ENCODE measurements around the gene RTN3. TPM values are rescaled to one million over a fixed set of nuclear protein-coding genes. Genes with fewer than 3 reads are reported as not detected.

Gene RTN3
- total RNA-seq, 1 experiment from 2014 or later = 173 TPM

- H2BK120ac ChIP-seq (ENCODE audit: low read depth, low read length, poor library complexity, severe bottlenecking) = no peak overlapping the region
- peak overlapping the region; percentile 24 for H3K9ac ChIP-seq (ENCODE audit: extremely low read depth, insufficient read length, low read length)
- H3K4me2 ChIP-seq (ENCODE audit: insufficient read depth, insufficient read length, low read length) = peak overlapping the region; percentile 78
- H2BK15ac ChIP-seq (ENCODE audit: low read depth, low read length) = no peak overlapping the region
- no peak overlapping the region for H3K18ac ChIP-seq (ENCODE audit: insufficient read length, low read depth, low read length)
- WGBS (ENCODE audit: extremely low coverage, insufficient read length, low lambda C conversion rate) = no CpG with 5 or more reads among the region's 34 CpGs
- H4K20me1 ChIP-seq (ENCODE audit: control insufficient read depth, insufficient read depth, insufficient read length) = no peaks in the 10 kb centered on the region
- no peak overlapping the region for H3K23ac ChIP-seq (ENCODE audit: insufficient read length, low read depth, low read length)
- no peak overlapping the region for H3K27ac ChIP-seq (ENCODE audit: insufficient read length, low read depth, low read length)
- peak overlapping the region; percentile 82 to 97 (median 94) for H3K27ac Mint-ChIP-seq
- H3K56ac ChIP-seq (ENCODE audit: insufficient read length, low read depth, low read length) = no peak overlapping the region
- H2AFZ ChIP-seq (ENCODE audit: low read length) = no peak overlapping the region
- no peaks in the 10 kb centered on the region for H3K9me3 Mint-ChIP-seq
- no peak overlapping the region; the same call in 1 of the 2 replicates for H3K14ac ChIP-seq (ENCODE audit: insufficient read depth, low read length)
- H2AK5ac ChIP-seq (ENCODE audit: insufficient read length, low read length) = no peak overlapping the region
- H3K23me2 ChIP-seq (ENCODE audit: insufficient read length, low read depth, low read length, poor library complexity, severe bottlenecking) = peaks cover 15% of the 10 kb centered on the region
- H3T11ph ChIP-seq (ENCODE audit: low read length) = no peak overlapping the region
- H3K4ac ChIP-seq (ENCODE audit: low read depth, low read length) = no peak overlapping the region
- no peak overlapping the region for H2BK5ac ChIP-seq (ENCODE audit: insufficient read length, low read length)
- H3K27me3 Mint-ChIP-seq (ENCODE audit: low read depth) = peaks cover 20% of the 10 kb centered on the region
- TF ChIP-seq CTCF (conservative IDR thresholded peaks at IDR 0.05) = no peak
- H3K79me1 ChIP-seq (ENCODE audit: insufficient read depth, low read depth, low read length, poor library complexity, severe bottlenecking) = no peaks in the 10 kb centered on the region
- peak; percentile 90 for DNase-seq
- peaks cover 3% of the 10 kb centered on the region; the same call in 1 of the 2 replicates for H3K4me1 ChIP-seq (ENCODE audit: insufficient read depth, low read length)
- H3K4me1 Mint-ChIP-seq = peaks cover 38 to 43% of the 10 kb centered on the region in 2 experiments
- H3K9me3 ChIP-seq (ENCODE audit: control insufficient read depth, low read depth, low read length) = no peaks in the 10 kb centered on the region
- H2BK20ac ChIP-seq (ENCODE audit: low read depth, low read length, poor library complexity, severe bottlenecking) = no peak overlapping the region
- peaks cover 7% of the 10 kb centered on the region; the same call in 1 of the 2 replicates for H3K27me3 ChIP-seq (ENCODE audit: insufficient read depth, low read length)
- H3K79me2 ChIP-seq (ENCODE audit: insufficient read depth, low read length) = peaks cover 3% of the 10 kb centered on the region; the same call in 1 of the 2 replicates
- H4K5ac ChIP-seq (ENCODE audit: insufficient read length, low read depth, low read length) = no peak overlapping the region
- H3K4me3 Mint-ChIP-seq = peak overlapping the region; percentile 90 to 94
- H4K8ac ChIP-seq (replicated peaks; ENCODE audit: insufficient read length, low read depth, low read length) = no peak overlapping the region
- no peak overlapping the region for H4K91ac ChIP-seq (ENCODE audit: insufficient read length, low read depth, low read length)
- no peak overlapping the region for H2BK12ac ChIP-seq (ENCODE audit: insufficient read length, low read depth, low read length)
- peaks cover 0 to 17% (median 4%) of the 10 kb centered on the region in 3 experiments; a peak in 3 of 7 replicates for H3K36me3 Mint-ChIP-seq (ENCODE audit: insufficient read depth in 1 of 3, low read depth in 3 of 3)
These were observed 86.4 kb downstream of the RTN3 start for GRCh38 chr11:63767565-63768236.
